ENCODE data around the gene RGSL1.

RGSL1 gene

DNA sequence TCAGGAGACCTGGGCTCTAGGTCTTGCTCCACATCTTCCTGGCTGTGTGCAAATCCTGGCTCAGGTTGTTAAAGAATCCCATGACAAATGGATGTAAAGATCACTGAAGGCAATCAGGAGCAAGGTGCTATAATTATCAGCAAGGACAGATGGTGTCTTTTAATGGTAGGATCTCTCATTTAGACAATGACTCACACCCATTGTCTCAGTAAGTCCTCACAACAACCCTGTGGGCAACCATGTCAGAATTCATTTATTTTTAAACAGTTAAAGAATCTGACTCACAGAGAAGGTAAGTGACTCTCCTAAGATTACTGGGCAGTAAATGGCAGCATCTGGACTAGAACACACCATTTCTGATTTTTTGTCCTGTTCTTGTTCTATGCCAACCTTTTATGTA, 106.3 kb downstream of the RGSL1 start:
- TF ChIP-seq POLR2AphosphoS5 (IDR thresholded peaks at IDR 0.05; ENCODE audit: low read depth, low read length), result no peak
- TF ChIP-seq TAF1 (IDR thresholded peaks at IDR 0.05; ENCODE audit: low read depth, low read length), result no peak
- no peak for TF ChIP-seq POU2F2 (IDR thresholded peaks at IDR 0.05; ENCODE audit: low read depth, low read length)
- TF ChIP-seq PAX5 (IDR thresholded peaks at IDR 0.05; ENCODE audit: insufficient read depth, low read length, severe bottlenecking), result no peak
- TF ChIP-seq POLR2A (IDR thresholded peaks at IDR 0.05; ENCODE audit: low read depth, low read length), result no peak
- no peak for TF ChIP-seq SPI1 (IDR thresholded peaks at IDR 0.05; ENCODE audit: low read depth, low read length)
- FAIRE-seq (no peak), DNase-seq (ENCODE audit: insufficient read length, low spot score) (no peak)

DNA sequence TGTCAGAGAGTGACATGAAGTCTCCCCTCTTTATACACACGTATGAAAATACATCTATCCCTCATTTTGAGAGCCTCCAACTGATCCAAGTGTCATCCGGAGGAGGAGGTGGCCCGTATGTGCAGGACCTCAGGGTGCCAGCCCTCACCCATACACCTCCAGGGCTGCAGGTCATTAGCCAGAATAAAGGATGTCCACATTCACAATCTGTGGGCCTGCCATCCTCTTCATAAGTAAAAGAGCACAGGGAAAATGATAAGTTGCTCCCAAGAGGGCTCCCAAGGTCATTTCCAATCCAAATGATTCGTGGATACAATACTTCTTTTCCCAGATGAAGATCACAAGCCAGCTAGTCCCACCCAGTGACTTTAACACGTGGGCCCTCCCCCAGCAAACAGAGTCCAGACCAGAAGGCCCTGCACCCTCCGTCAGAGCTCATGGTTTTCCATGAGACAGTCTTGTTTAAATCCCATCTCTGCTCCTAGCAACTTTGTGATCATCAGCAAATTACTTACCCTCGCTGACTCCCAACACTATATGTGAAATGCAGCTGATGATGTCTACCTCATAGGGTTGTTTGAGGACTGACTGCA, 110.5 kb downstream of the RGSL1 start:
- FAIRE-seq (no peak), DNase-seq (ENCODE audit: insufficient read length, low spot score) (no peak)
- TF ChIP-seq POLR2AphosphoS5 (IDR thresholded peaks at IDR 0.05; ENCODE audit: low read depth, low read length), result no peak

DNA sequence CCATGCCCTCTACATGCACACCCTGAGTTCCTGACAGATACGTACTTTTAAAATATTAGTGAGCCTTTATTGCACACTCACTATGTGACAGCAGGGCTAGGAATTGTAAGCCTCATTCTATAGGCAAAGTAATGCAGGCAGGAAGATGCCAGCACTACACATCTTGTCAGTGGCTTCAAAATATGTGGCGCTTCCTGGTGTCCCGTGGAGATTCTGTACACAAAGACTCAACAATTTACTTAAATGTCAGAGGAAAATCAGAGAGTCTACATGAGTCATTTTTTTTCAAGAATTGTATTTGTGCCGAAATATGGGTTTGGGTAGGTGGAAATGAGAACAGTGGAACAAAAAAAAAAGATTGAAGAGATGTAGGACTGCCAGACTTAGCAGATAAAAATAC, 111.5 kb downstream of the RGSL1 start:
- TF ChIP-seq SPI1 (IDR thresholded peaks at IDR 0.05; ENCODE audit: low read depth, low read length) (no peak), PAX5 (IDR thresholded peaks at IDR 0.05; ENCODE audit: insufficient read depth, low read length, severe bottlenecking) (no peak), POLR2AphosphoS5 (IDR thresholded peaks at IDR 0.05; ENCODE audit: low read depth, low read length) (no peak), TAF1 (IDR thresholded peaks at IDR 0.05; ENCODE audit: low read depth, low read length) (no peak), POLR2A (IDR thresholded peaks at IDR 0.05; ENCODE audit: low read depth, low read length) (no peak), POU2F2 (IDR thresholded peaks at IDR 0.05; ENCODE audit: low read depth, low read length) (no peak)
- no peak for FAIRE-seq
- no peak for DNase-seq (ENCODE audit: insufficient read length, low spot score)

DNA sequence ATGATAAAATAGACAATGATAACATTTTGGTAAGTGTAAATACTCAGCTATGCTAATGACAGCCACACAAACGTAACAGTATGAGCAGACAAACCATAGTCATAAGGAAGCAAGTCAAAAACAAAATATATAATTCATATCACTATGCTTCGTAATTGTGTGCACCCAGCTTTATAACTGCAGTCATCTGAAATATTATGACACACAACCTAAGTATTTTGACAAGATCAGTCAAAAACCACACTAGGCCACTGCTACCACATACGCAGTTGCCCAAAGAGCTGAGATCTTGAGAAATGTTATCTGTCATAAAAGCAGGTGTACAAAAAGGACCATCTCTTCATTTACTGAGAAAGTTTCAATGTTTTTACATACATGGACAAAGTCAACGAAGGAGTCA, 113.1 kb downstream of the RGSL1 start:
- DNase-seq (ENCODE audit: insufficient read length, low spot score), result no peak
- TF ChIP-seq PAX5 (IDR thresholded peaks at IDR 0.05; ENCODE audit: insufficient read depth, low read length, severe bottlenecking), result no peak
- no peak for TF ChIP-seq POU2F2 (IDR thresholded peaks at IDR 0.05; ENCODE audit: low read depth, low read length)
- no peak for TF ChIP-seq SPI1 (IDR thresholded peaks at IDR 0.05; ENCODE audit: low read depth, low read length)
- no peak for TF ChIP-seq POLR2AphosphoS5 (IDR thresholded peaks at IDR 0.05; ENCODE audit: low read depth, low read length)
- FAIRE-seq, result no peak

GRCh38 chr1:182564406-182565004, 114.6 kb downstream of the RGSL1 start:
- DNase-seq (ENCODE audit: insufficient read length, low spot score), result no peak
- TF ChIP-seq PAX5 (IDR thresholded peaks at IDR 0.05; ENCODE audit: insufficient read depth, low read length, severe bottlenecking) (no peak), POLR2AphosphoS5 (IDR thresholded peaks at IDR 0.05; ENCODE audit: low read depth, low read length) (no peak), TAF1 (IDR thresholded peaks at IDR 0.05; ENCODE audit: low read depth, low read length) (no peak), POLR2A (IDR thresholded peaks at IDR 0.05; ENCODE audit: low read depth, low read length) (no peak), POU2F2 (IDR thresholded peaks at IDR 0.05; ENCODE audit: low read depth, low read length) (no peak), SPI1 (IDR thresholded peaks at IDR 0.05; ENCODE audit: low read depth, low read length) (no peak)
- FAIRE-seq, result no peak

GRCh38 chr1:182565537-182565936, 115.6 kb downstream of the RGSL1 start:
- TF ChIP-seq SPI1 (IDR thresholded peaks at IDR 0.05; ENCODE audit: low read depth, low read length) (no peak), POLR2A (IDR thresholded peaks at IDR 0.05; ENCODE audit: low read depth, low read length) (no peak), POLR2AphosphoS5 (IDR thresholded peaks at IDR 0.05; ENCODE audit: low read depth, low read length) (no peak), TAF1 (IDR thresholded peaks at IDR 0.05; ENCODE audit: low read depth, low read length) (no peak), POU2F2 (IDR thresholded peaks at IDR 0.05; ENCODE audit: low read depth, low read length) (no peak), PAX5 (IDR thresholded peaks at IDR 0.05; ENCODE audit: insufficient read depth, low read length, severe bottlenecking) (no peak)
- FAIRE-seq (peak; percentile 76), DNase-seq (ENCODE audit: insufficient read length, low spot score) (no peak)

- DNase-seq (ENCODE audit: insufficient read length, low spot score) (no peak), FAIRE-seq (no peak)
- no peak for TF ChIP-seq SPI1 (IDR thresholded peaks at IDR 0.05; ENCODE audit: low read depth, low read length)
- no peak for TF ChIP-seq TAF1 (IDR thresholded peaks at IDR 0.05; ENCODE audit: low read depth, low read length)
- no peak for TF ChIP-seq POLR2A (IDR thresholded peaks at IDR 0.05; ENCODE audit: low read depth, low read length)
- no peak for TF ChIP-seq POLR2AphosphoS5 (IDR thresholded peaks at IDR 0.05; ENCODE audit: low read depth, low read length)
- no peak for TF ChIP-seq PAX5 (IDR thresholded peaks at IDR 0.05; ENCODE audit: insufficient read depth, low read length, severe bottlenecking)
- TF ChIP-seq POU2F2 (IDR thresholded peaks at IDR 0.05; ENCODE audit: low read depth, low read length), result no peak
Observed at GRCh38 chr1:182567629-182568028, 117.7 kb downstream of the RGSL1 start.

DNA sequence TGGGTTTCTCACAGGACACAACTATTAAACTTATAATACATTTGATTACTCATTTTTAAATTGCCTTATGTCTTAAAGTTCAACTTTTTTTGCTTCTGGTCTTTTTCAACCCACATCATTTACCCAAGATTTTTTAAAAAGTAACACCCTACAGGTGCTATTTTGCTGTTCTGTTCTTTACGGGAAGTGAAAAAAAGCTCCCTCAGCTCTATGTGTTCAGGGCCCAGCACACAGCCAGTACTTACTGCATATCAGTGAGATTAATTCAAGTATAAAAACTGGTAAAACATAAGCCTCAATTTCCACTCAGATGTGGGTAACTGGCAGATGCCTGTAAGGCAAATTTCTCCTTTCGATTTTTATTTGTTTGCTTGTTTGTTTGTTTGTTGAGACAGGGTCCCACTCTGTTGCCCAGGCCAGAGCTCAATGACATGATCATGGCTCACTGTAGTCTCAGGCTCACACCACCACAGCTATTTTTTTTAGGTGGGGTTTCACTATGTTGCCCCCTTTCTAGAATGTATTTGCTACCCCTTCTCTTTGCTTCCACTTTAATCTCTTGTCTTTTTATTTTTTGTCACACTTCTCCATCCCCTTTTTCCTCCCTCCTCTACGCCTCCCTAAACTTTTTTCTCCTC, 118.8 kb downstream of the RGSL1 start:
- TF ChIP-seq POLR2A (IDR thresholded peaks at IDR 0.05; ENCODE audit: low read depth, low read length) (no peak), SPI1 (IDR thresholded peaks at IDR 0.05; ENCODE audit: low read depth, low read length) (peak; percentile 54)
- peak; percentile 60 for FAIRE-seq
- DNase-seq (ENCODE audit: insufficient read length, low spot score), result no peak

DNA sequence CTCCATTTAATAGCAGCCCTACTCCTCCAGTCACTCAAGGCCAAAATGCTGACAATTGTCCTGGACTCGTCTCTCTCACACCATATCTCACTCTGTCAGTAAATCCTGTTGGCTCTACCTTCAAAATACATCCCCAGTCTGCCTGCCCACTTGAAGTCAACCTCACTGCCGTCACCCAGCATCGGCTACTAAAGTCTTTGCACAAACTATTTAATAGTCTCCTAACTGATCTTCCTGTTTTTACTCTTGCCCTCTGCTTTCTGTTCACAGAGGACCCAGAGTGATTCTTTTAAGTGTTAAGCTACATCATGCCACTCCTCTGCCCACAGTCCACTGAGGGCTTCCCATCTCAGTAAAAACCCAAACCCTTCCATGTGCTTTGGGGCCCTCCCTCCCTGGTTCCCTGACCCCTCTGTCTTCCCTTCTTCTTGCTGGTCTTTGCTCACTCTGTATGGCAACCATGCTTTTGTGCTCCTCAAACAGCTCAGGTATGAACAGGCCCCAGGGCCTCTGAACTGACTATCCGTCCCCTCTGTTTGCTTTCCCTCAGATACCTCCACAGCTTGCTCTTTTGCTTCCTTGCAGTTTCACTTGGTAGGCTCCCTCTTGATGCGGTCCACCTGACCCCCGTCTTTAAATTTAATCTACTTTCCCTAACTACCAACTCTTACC, 120.1 kb downstream of the RGSL1 start:
- FAIRE-seq (peak; percentile 67), DNase-seq (ENCODE audit: insufficient read length, low spot score) (no peak)
- TF ChIP-seq TAF1 (IDR thresholded peaks at IDR 0.05; ENCODE audit: low read depth, low read length) (no peak), POU2F2 (IDR thresholded peaks at IDR 0.05; ENCODE audit: low read depth, low read length) (no peak), PAX5 (IDR thresholded peaks at IDR 0.05; ENCODE audit: insufficient read depth, low read length, severe bottlenecking) (no peak), SPI1 (IDR thresholded peaks at IDR 0.05; ENCODE audit: low read depth, low read length) (no peak), POLR2A (IDR thresholded peaks at IDR 0.05; ENCODE audit: low read depth, low read length) (no peak), POLR2AphosphoS5 (IDR thresholded peaks at IDR 0.05; ENCODE audit: low read depth, low read length) (no peak)
